HUES64 (cell line): ENCODE measurements around the gene ITM2C.

Experiments
- H3K27ac ChIP-seq: 2 replicates; pipeline ENCODE4 v1.7.0; 2013; ENCODE audit warnings: low read depth, low read length, inconsistent platforms
- H3K27me3 ChIP-seq: 2 replicates; pipeline ENCODE4 v1.6.1; 2013; ENCODE audit warnings: mild to moderate bottlenecking, low read length; ENCODE audit not compliant: insufficient read depth
- H3K36me3 ChIP-seq: 2 replicates; pipeline ENCODE4 v1.6.1; 2013; ENCODE audit warnings: mild to moderate bottlenecking, low read length; ENCODE audit not compliant: insufficient read depth
- H3K4me1 ChIP-seq: 2 replicates; pipeline ENCODE4 v1.6.1; 2013; ENCODE audit warnings: mild to moderate bottlenecking, low read length, moderate library complexity; ENCODE audit not compliant: insufficient read depth
- H3K4me3 ChIP-seq: 2 replicates; pipeline ENCODE4 v1.5.1; 2013; ENCODE audit warnings: mild to moderate bottlenecking, low read length, moderate library complexity
- H3K9ac ChIP-seq: 2 replicates; pipeline ENCODE4 v1.6.1; 2013; ENCODE audit warnings: mild to moderate bottlenecking, low read depth, low read length
- H3K9me3 ChIP-seq: 2 replicates; pipeline ENCODE4 v1.6.1; 2013; ENCODE audit warnings: low read depth, low read length; ENCODE audit not compliant: insufficient read depth
- WGBS: fragments of 150-250, 120-280 bp; methylation state at CpG from one replicate; pipeline ENCODE4 v1.1.7; 2013; ENCODE audit warnings: missing lambda C conversion rate; 5-methylcytosine and 5-hydroxymethylcytosine counted together

The ITM2C gene

GRCh38 chr2:230852113-230852512 lies 12.6 kb upstream of the ITM2C start:
- Histone ChIP-seq H3K4me1 (no peaks in the 10 kb centered on the region), H3K27ac (no peak overlapping the region), H3K9me3 (no peaks in the 10 kb centered on the region), H3K4me3 (no peak overlapping the region), H3K27me3 (peaks cover 7% of the 10 kb centered on the region), H3K9ac (no peak overlapping the region), H3K36me3 (no peaks in the 10 kb centered on the region)
- WGBS = 94% methylated on average over 2 of the region's 4 CpGs

GRCh38 chr2:230861552-230862255 lies 3.0 kb upstream of the ITM2C start:
- Histone ChIP-seq H3K27me3 (no peaks in the 10 kb centered on the region), H3K9ac (no peak overlapping the region), H3K4me1 (peaks cover 28% of the 10 kb centered on the region), H3K9me3 (no peaks in the 10 kb centered on the region), H3K36me3 (no peaks in the 10 kb centered on the region), H3K27ac (no peak overlapping the region), H3K4me3 (no peak overlapping the region; the same call in 1 of the 2 replicates)
- 34% methylated on average over 13 of the region's 13 CpGs for WGBS

- Histone ChIP-seq H3K9me3 (no peaks in the 10 kb centered on the region), H3K4me3 (no peak overlapping the region), H3K4me1 (peaks cover 34% of the 10 kb centered on the region), H3K27me3 (no peaks in the 10 kb centered on the region), H3K9ac (no peak overlapping the region), H3K27ac (no peak overlapping the region), H3K36me3 (no peaks in the 10 kb centered on the region)
- WGBS = 93% methylated on average over 5 of the region's 5 CpGs
Measured at GRCh38 chr2:230862292-230862691, 2.5 kb upstream of the ITM2C start.

- no peaks in the 10 kb centered on the region for H3K36me3 ChIP-seq
- peaks cover 41% of the 10 kb centered on the region for H3K4me1 ChIP-seq
- H3K27ac ChIP-seq = no peak overlapping the region
- no peaks in the 10 kb centered on the region for H3K27me3 ChIP-seq
- no peak overlapping the region for H3K9ac ChIP-seq
- 83% methylated on average over 8 of the region's 8 CpGs for WGBS
- H3K4me3 ChIP-seq = no peak overlapping the region
- H3K9me3 ChIP-seq = no peaks in the 10 kb centered on the region
Measured at GRCh38 chr2:230863031-230863430, 1.7 kb upstream of the ITM2C start.

GRCh38 chr2:230863442-230864121 lies 1.2 kb upstream of the ITM2C start:
- Histone ChIP-seq H3K4me3 (peak overlapping the region; percentile 89), H3K4me1 (peaks cover 47% of the 10 kb centered on the region), H3K27me3 (no peaks in the 10 kb centered on the region), H3K9ac (peak overlapping the region; percentile 64; the same call in 1 of the 2 replicates), H3K36me3 (no peaks in the 10 kb centered on the region), H3K9me3 (no peaks in the 10 kb centered on the region), H3K27ac (no peak overlapping the region; the same call in 1 of the 2 replicates)
- WGBS = 78% methylated on average over 13 of the region's 13 CpGs

- no peaks in the 10 kb centered on the region for H3K9me3 ChIP-seq
- peak overlapping the region; percentile 64 for H3K9ac ChIP-seq
- H3K36me3 ChIP-seq = no peaks in the 10 kb centered on the region
- peak overlapping the region; percentile 89 for H3K4me3 ChIP-seq
- no peaks in the 10 kb centered on the region for H3K27me3 ChIP-seq
- peaks cover 52% of the 10 kb centered on the region for H3K4me1 ChIP-seq
- WGBS = 24% methylated on average over 18 of the region's 18 CpGs
- peak overlapping the region; percentile 63; the same call in 1 of the 2 replicates for H3K27ac ChIP-seq
Measured at GRCh38 chr2:230864122-230864604, 579 bp upstream of the ITM2C start.

- WGBS = under 1% methylated on average over 24 of the region's 24 CpGs
- H3K36me3 ChIP-seq = no peaks in the 10 kb centered on the region
- H3K27ac ChIP-seq = peak overlapping the region; percentile 91
- H3K4me1 ChIP-seq = peaks cover 64% of the 10 kb centered on the region
- H3K9me3 ChIP-seq = no peaks in the 10 kb centered on the region
- peak overlapping the region; percentile 87 for H3K9ac ChIP-seq
- H3K4me3 ChIP-seq = peak overlapping the region; percentile 89
- no peaks in the 10 kb centered on the region for H3K27me3 ChIP-seq
Measured at GRCh38 chr2:230865307-230865765, 594 bp downstream of the ITM2C start.

GRCh38 chr2:230865766-230866755 lies 1.3 kb downstream of the ITM2C start:
- 5% methylated on average over 35 of the region's 35 CpGs for WGBS
- peak overlapping the region; percentile 71 for H3K9ac ChIP-seq
- no peaks in the 10 kb centered on the region for H3K27me3 ChIP-seq
- peak overlapping the region; percentile 91 for H3K27ac ChIP-seq
- no peaks in the 10 kb centered on the region for H3K9me3 ChIP-seq
- H3K4me1 ChIP-seq = peaks cover 67% of the 10 kb centered on the region
- peak overlapping the region; percentile 89 for H3K4me3 ChIP-seq
- no peaks in the 10 kb centered on the region for H3K36me3 ChIP-seq

- peak overlapping the region; percentile 23; the same call in 1 of the 2 replicates for H3K9ac ChIP-seq
- peaks cover 64% of the 10 kb centered on the region for H3K4me1 ChIP-seq
- peak overlapping the region; percentile 89 for H3K4me3 ChIP-seq
- 44% methylated on average over 13 of the region's 13 CpGs for whole genome bisulfite sequencing
- H3K9me3 ChIP-seq = no peaks in the 10 kb centered on the region
- no peaks in the 10 kb centered on the region for H3K36me3 ChIP-seq
- peak overlapping the region; percentile 91; the same call in 1 of the 2 replicates for H3K27ac ChIP-seq
- H3K27me3 ChIP-seq = no peaks in the 10 kb centered on the region
Measured at GRCh38 chr2:230866756-230867523, 2.2 kb downstream of the ITM2C start.
